GM12878 (cell line): ENCODE results near the gene DDIT4. TPM values are rescaled to one million over a fixed set of nuclear protein-coding genes. Genes with fewer than 3 reads are reported as not detected.

Experiments
- BCLAF1 ChIP-seq: fragments of 450-650 bp; IDR thresholded peaks from 2 replicates; pipeline ENCODE4 v1.6.1; 2017; ENCODE audit warnings: antibody characterized with exemption, mild to moderate bottlenecking, moderate library complexity
- BRCA1 ChIP-seq: IDR thresholded peaks from 2 replicates; pipeline ENCODE4 v1.6.1; 2011; ENCODE audit warnings: low read depth, low read length, improper control_type of control experiment
- CHD1 ChIP-seq: IDR thresholded peaks from 2 replicates; pipeline ENCODE4 v1.6.1; 2012; ENCODE audit warnings: low read depth, low read length, improper control_type of control experiment
- CUX1 ChIP-seq: IDR thresholded peaks from 2 replicates; pipeline ENCODE4 v1.6.1; 2012; ENCODE audit warnings: improper control_type of control experiment, low read depth, low read length; ENCODE audit not compliant: insufficient replicate concordance
- EZH2 ChIP-seq: IDR thresholded peaks from 2 replicates; pipeline ENCODE4 v1.6.1; 2012; ENCODE audit warnings: low read depth, mild to moderate bottlenecking, control low read depth, inconsistent platforms, low read length, borderline replicate concordance; ENCODE audit not compliant: control insufficient read depth
- GATAD2B ChIP-seq: fragments of 450-650 bp; conservative IDR thresholded peaks from 2 replicates; pipeline ENCODE4 v1.6.1; 2017; ENCODE audit warnings: low read depth, mild to moderate bottlenecking, moderate library complexity
- KAT2A ChIP-seq: conservative IDR thresholded peaks from 2 replicates; pipeline ENCODE4 v1.6.1; 2011; ENCODE audit warnings: low read depth, low read length; ENCODE audit not compliant: control insufficient read depth
- NR2F1 ChIP-seq: fragments of 450-650 bp; conservative IDR thresholded peaks from 2 replicates; pipeline ENCODE4 v1.6.1; 2017; ENCODE audit warnings: mild to moderate bottlenecking
- NRF1 ChIP-seq: conservative IDR thresholded peaks from 2 replicates; pipeline ENCODE4 v1.6.1; 2011; ENCODE audit warnings: mild to moderate bottlenecking, low read depth, low read length, improper control_type of control experiment
- PML ChIP-seq: IDR thresholded peaks from 2 replicates; pipeline ENCODE4 v1.6.1; 2012; ENCODE audit warnings: low read length, inconsistent platforms
- POLR2AphosphoS2 ChIP-seq: IDR thresholded peaks from 2 replicates; pipeline ENCODE4 v1.6.1; 2011; ENCODE audit warnings: low read depth, mild to moderate bottlenecking, low read length, improper control_type of control experiment, moderate library complexity
- RELA ChIP-seq: fragments of 450-650 bp; IDR thresholded peaks from 2 replicates; pipeline ENCODE4 v1.8.0; 2014; ENCODE audit warnings: borderline replicate concordance; ENCODE audit not compliant: partially characterized antibody
- RELB ChIP-seq: fragments of 450-650 bp; IDR thresholded peaks from 2 replicates; pipeline ENCODE4 v1.6.1; 2017; ENCODE audit warnings: low read depth, mild to moderate bottlenecking, moderate library complexity
- SKIL ChIP-seq: fragments of 450-650 bp; IDR thresholded peaks from 2 replicates; pipeline ENCODE4 v1.6.1; 2017; ENCODE audit warnings: mild to moderate bottlenecking, low read depth, inconsistent platforms; ENCODE audit not compliant: poor library complexity, severe bottlenecking
- SMARCA5 ChIP-seq: fragments of 450-650 bp; IDR thresholded peaks from 2 replicates; pipeline ENCODE4 v1.6.1; 2017; ENCODE audit warnings: mild to moderate bottlenecking
- SUPT20H ChIP-seq: IDR thresholded peaks from 2 replicates; pipeline ENCODE4 v1.6.1; 2011; ENCODE audit warnings: low read depth, mild to moderate bottlenecking, low read length, moderate library complexity, borderline replicate concordance; ENCODE audit not compliant: control insufficient read depth
- TCF7 ChIP-seq: IDR thresholded peaks from 2 replicates; pipeline ENCODE4 v1.6.1; 2014; ENCODE audit warnings: antibody characterized with exemption, borderline replicate concordance
- ZSCAN29 ChIP-seq: fragments of 450-650 bp; IDR thresholded peaks from 2 replicates; pipeline ENCODE4 v1.6.1; 2017; ENCODE audit warnings: mild to moderate bottlenecking, moderate library complexity
- polyA plus RNA-seq, 11 experiments: library from polyadenylated mRNA; depleted of rRNA in 4 of 11; unstranded in 6 of 11; stranded (reverse) in 5 of 11; fragments of >200 nt; fragmentation: Nextera tagmentation in 4 of 11; fragmentation: Illumina TruSeq in 1 of 11; extraction: Ambion mirVana in 4 of 11; extraction: Trizol in 1 of 11; gene quantifications; 1 replicate in 1 of 11; 2 replicates in 10 of 11; pipeline versions ENCODE4 v1.2.1 to v1.2.3, GENCODE V29; 2011 to 2016; ENCODE audit warnings: inconsistent platforms in 2 of 11, missing spikeins in 2 of 11, low read depth in 1 of 11
- total RNA-seq, 4 experiments: library from RNA; depleted of rRNA in 3 of 4; stranded (reverse); fragments of >200 nt in 3 of 4; fragmentation: Illumina TruSeq in 1 of 4; extraction: Trizol in 1 of 4; gene quantifications; 2 replicates each; pipeline versions ENCODE4 v1.2.1 to v1.2.3, GENCODE V29; 2013 to 2021

Gene DDIT4
- total and polyA plus RNA-seq, 10 of the 15 experiments (the other 5 are each of a cell fraction or from before 2014, with no cell fraction given) = 2.1 to 277 (median 183) TPM

GRCh38 chr10:72274213-72274729, 547 bp downstream of the DDIT4 start (continued):
- peak; percentile 11; the same call in 1 of the 2 replicates for TF ChIP-seq CHD1
- TF ChIP-seq CUX1 = no peak
- TF ChIP-seq SUPT20H = no peak
- TF ChIP-seq EZH2 = no peak
- TF ChIP-seq PML = no peak
- 0 out of 2 replicates have a peak, but pooled peaks have one; percentile 16 for TF ChIP-seq SMARCA5
- TF ChIP-seq BCLAF1 = 0 out of 2 replicates have a peak, but pooled peaks have one; percentile 8
- TF ChIP-seq POLR2AphosphoS2 = no peak; the same call in 1 of the 2 replicates
- no peak for TF ChIP-seq BRCA1
- no peak for TF ChIP-seq TCF7
- no peak for TF ChIP-seq KAT2A
- TF ChIP-seq GATAD2B = 0 out of 2 replicates have a peak, but pooled peaks have one; percentile 8
- TF ChIP-seq RELA = no peak
- no peak for TF ChIP-seq SKIL
- TF ChIP-seq NR2F1 = peak; percentile 3; the same call in 1 of the 2 replicates
- no peak for TF ChIP-seq RELB
- TF ChIP-seq NRF1 = no peak
- TF ChIP-seq ZSCAN29 = peak; percentile 6; the same call in 1 of the 2 replicates
